SW 1271 (cell line): Measurements from ENCODE around the gene GNAI1.

Experiments used
- DNase-seq, 2 experiments: peaks; one replicate each; lab custom pipeline; 2025; lab: John Stamatoyannopoulos, UW

Gene GNAI1

DNA sequence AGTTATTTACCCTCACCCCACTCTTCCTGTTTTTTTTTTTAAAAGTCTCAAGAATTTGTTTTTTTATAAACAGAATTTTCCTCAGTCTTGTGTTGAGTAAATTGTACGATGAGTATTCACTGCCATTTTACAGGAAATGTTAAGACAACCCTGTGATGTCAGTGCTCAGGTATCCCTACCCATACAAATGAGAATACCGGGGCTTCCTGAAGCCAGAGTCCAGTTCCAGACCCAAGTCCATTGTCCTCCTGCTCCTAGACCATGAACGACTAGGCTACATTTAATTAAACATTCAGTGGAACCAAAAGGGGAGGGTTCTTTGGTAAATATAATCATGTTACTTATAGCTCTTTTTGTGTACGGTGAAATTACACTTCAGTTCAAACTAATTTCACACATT lies 79.2 kb downstream of the GNAI1 start:
- DNase-seq, result no peak

- DNase-seq, result no peak
These were observed 81.1 kb downstream of the GNAI1 start for GRCh38 chr7:80215734-80216133.

DNA sequence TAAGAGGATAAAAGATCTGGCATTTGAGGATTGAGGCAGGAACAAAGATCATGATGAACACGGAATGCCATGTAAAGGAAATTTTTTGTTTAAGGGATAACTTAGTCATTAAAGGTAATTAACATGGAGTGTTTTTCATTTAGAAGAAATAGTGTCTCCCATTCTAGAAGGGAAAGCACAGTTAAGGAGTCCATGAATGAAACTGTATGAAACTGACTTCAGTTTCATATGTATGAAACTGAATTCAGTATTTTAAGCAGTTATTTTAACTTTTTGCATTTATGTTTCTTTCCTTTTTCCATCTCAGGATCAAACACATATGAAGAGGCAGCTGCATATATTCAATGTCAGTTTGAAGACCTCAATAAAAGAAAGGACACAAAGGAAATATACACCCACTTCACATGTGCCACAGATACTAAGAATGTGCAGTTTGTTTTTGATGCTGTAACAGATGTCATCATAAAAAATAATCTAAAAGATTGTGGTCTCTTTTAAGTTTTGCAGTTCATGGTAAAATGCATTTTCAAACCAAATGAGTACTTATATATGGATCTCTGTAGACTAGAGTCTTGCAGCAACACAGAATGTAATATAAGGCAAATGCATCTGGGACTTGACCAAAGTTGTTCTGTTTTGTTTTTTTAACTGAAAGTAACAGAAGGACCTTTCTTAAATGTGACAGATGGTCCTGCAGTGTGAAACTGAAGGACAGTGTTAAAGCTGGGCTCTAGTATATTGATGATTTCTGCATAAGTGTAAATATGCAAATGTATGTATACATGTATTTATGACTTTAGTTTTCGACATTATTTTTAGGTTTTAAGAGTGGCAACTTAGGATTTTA lies 82.6 kb downstream of the GNAI1 start:
- no peak for DNase-seq

DNA sequence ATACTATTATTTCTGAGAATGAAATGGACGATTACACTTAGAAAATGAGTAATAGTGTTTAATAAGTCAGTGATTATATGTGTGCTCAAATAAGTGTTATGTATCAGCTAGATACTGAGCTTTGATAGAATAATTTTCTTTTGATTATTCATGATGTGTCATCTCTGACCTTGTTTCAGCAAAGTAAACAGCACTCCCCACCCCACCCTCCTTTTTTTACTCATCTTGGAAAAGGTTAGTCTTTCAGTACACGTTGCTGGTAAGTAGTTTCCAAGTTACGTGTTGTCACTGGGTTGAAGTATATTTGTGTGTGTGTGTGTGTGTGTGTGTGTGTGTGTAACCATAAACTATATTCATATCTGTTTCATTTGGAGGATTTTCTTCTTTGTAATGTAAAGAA lies 84.1 kb downstream of the GNAI1 start:
- DNase-seq, result peak; percentile 7 to 26

DNA sequence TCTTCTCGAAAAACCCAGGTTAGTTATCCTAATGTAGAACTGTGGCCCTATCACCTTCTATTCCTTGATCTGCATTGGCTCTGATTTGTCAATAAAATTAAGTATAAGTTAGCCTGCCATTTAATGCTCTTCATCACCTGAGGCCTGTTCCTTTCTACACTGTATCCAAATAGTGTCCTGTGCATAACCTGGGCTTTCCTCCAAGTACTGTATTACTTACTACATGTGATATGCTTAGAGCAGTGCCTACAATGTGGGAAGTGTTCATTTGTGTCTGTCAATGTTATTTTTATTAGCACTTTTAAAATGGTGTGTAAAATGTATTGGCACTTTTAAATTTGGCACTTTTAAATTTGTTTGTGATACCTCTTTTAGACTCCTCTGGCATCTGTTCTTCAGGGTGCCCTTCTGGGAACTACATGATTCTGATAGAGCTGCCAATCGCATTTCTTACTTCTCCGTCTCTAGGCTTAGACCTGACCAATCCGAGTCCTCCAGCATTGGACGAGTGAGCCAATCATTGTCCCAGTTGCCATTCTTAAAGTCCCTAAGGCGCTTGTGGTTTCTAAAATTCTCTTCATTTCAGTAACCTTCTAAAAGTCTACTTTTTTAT lies 85.5 kb downstream of the GNAI1 start:
- DNase-seq, result no peak

DNA sequence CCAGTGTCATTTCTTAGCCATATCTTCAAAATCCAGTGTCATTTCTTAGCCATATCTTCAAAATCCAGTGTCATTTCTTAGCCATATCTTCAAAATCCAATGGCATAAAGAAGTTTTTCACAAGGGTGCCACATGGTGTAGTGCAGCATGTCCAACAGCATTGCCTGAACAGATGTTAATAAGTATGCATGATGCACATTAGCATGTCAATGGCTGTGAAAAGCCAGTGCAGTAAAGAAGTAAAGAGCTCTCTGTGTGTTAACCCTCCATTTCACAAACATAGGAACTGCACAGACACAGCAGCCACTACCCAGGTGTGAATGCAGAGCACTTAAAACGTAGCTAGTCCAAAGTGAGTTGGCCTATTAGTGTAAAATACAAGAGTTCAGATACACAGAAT lies 89.8 kb downstream of the GNAI1 start:
- no peak for DNase-seq

GRCh38 chr7:80225361-80225760 lies 90.7 kb downstream of the GNAI1 start:
- no peak for DNase-seq

DNA sequence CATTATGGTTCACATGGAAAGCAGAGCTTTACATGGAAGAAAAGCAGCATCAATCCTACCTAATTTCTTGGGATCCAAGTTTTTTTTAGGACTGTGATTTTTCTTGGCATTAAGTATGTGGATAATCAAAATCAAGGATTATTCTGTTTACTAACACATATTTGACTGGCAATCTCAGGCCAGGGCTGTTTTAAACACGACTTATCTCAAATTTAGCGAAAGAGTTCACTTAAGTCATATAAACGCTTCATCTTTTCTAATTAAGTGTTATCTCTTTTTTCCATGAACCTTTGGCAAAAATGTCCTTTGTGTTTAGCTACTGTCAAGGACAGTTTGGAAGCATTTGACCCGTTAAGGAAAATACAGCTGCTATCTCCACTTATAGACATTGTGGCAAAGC lies 92.0 kb downstream of the GNAI1 start:
- DNase-seq, result no peak

DNA sequence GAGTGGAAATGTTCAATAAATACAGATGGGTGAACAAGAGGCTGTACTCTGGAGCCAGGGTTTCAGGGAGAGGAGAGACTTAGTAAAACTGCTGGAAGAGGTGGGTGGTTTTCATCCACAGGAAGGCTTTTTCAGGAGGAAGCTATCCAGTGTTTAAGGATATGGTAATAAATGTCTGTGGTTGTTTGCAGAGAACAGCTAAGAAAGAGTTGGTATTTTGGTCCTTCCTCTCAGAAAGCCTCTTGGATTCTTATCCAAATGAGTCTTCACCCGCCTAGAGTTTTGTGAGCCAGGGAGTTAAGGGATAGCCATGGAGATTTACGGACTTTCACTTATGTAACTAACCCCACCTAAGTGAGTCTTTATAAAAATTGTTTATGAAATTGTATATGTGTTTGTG lies 95.7 kb downstream of the GNAI1 start:
- DNase-seq, result no peak

- DNase-seq, result no peak
These were observed 97.1 kb downstream of the GNAI1 start for GRCh38 chr7:80231707-80232106.

- no peak for DNase-seq
These were observed 98.5 kb downstream of the GNAI1 start for GRCh38 chr7:80232979-80233724.

DNA sequence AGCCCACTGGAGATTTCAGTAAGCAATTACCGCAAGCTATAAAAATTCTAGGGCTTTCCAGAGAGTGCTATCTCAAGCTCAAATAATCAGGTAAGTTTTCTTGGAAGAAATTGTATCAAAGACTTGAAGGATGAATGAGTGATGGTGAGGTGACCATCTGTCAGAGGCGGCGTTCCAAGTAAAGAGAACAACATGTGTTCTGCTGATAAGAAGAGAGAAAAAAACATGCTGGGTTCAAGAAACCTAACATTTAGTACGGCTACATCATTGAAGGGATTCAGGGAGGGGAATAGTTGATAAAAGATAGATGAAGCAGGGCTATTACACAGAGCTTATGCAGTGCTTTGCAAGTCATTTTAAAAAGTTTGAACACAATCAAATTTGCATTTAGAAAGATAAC lies 100.7 kb downstream of the GNAI1 start:
- DNase-seq, result no peak

DNA sequence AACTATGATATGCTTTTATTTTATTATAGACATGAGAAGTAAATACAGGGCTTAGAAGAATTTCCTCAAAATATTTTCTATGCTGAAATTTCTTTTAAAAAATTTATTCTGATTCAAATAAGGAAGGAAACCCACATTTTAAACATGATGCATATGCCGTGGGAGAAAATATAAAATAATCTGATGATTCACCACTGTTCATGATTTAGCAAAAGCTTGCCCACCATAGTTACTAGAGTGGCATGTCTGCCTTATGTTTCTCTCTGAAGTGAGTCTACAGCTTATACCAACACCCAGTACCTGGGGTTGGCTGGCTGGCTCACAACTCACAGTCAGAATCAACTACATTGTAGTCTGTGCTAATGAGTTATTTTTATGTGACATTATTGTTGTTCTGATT lies 102.0 kb downstream of the GNAI1 start:
- no peak for DNase-seq

DNA sequence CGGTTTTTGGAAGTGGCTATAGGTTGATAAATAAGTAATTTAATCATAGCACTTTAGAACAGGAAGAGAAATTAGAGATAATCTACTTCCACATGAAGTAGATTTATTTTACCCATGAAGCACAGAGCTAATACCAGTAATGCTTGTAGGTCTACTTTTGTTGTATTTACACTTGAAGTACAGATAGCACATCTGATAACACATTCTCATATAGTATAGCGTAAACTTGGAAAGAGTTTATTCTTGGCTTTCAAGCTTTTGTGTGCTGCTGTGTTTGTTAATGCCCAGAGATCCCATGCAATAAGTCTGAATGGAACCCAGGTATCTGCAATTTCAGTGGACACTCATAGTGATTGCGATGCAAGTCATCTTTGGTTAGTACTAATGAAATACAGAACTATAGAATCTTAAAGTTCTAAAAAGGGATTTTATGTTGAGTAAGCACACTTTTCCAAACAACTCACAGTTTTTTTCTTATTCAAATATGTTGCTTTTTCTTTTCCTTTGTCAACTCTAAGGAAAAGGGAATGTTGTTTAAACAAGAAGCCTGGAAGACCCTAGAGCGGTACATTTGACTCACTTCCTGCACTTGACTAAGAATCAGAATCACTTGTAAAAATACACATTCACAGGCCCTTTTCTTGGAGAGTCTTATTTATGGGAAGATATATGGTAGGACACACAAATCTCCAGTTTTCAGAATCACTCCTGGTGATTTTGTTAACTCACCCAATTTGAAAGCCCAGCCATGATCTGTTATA lies 105.8 kb downstream of the GNAI1 start:
- no peak for DNase-seq

GRCh38 chr7:80241671-80242070 lies 107.0 kb downstream of the GNAI1 start:
- no peak for DNase-seq

- DNase-seq, result no peak
These were observed 108.8 kb downstream of the GNAI1 start for GRCh38 chr7:80243425-80243824.

GRCh38 chr7:80244206-80244916 lies 109.7 kb downstream of the GNAI1 start:
- DNase-seq, result no peak

DNA sequence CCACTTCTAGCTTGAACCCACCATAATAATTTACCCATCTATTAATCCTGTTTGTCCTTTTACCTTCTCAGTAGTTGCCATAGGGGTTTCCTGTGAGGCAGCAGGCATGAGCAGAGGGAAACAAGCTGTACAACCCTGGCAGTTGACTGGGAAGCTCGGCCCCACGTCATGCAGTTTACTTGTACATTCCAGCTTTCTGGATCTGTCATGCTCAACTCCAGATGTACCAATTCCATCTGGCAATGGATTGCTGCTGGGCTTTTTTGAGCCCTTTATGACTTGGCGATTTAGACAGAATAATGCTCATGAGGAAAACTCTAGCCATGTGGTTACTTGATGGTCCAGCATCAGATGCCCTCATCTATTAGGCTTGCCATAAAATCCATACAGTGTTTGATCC lies 112.5 kb downstream of the GNAI1 start:
- no peak for DNase-seq

GRCh38 chr7:80247891-80248290 lies 113.3 kb downstream of the GNAI1 start:
- DNase-seq, result no peak

- no peak for DNase-seq
These were observed 114.6 kb downstream of the GNAI1 start for GRCh38 chr7:80249184-80249583.

GRCh38 chr7:80249619-80250295 lies 115.1 kb downstream of the GNAI1 start:
- DNase-seq, result no peak
